K562 (cell line): ENCODE results near the gene USP46. TPM values are rescaled to one million over a fixed set of nuclear protein-coding genes. Genes with fewer than 3 reads are reported as not detected.

Source experiments
- ATAC-seq: fragments of 200-7000 bp; cut with Tn5 transposase; 3 replicates; pipeline ENCODE4 v1.9.1; 2020; ENCODE audit warnings: moderate library complexity
- BruUV-seq: library from RNA; stranded (reverse); fragments of 400-500 nt; replicated peaks from 2 replicates; lab custom pipeline; 2021; lab: Mats Ljungman, UMichigan
- CTCF ChIA-PET: fragments of 300-600 bp; formaldehyde crosslinking; extraction: SDS; loops from one replicate; lab custom pipeline; 2021; ENCODE audit warnings: low intra/inter-chr PET ratio; lab: Yijun Ruan, JAX
- POLR2A ChIA-PET: fragments of 300-600, 350-650 bp; sonication (Branson Sonifier 250); formaldehyde crosslinking; extraction: SDS; loops from one replicate; lab custom pipeline; 2021; ENCODE audit warnings: antibody characterized with exemption, inconsistent platforms; lab: Yijun Ruan, JAX
- DNase-seq, 4 experiments: peaks; one replicate each; pipeline versions ENCODE4 v3.0.0 to v3.0.0-alpha.2; 2011 to 2018; ENCODE audit warnings: low spot score in 3 of 4, mixed read lengths in 3 of 4; ENCODE audit errors: extremely low read depth in 1 of 4
- FAIRE-seq: peaks from 2 replicates; lab custom pipeline; 2011; peaks lifted over from hg19 to GRCh38; lab: Jason Lieb, UNC
- H2AFZ ChIP-seq: 2 replicates; pipeline ENCODE4 v1.6.0; 2011; ENCODE audit warnings: low read depth, low read length, control low read depth, inconsistent platforms
- H3K27ac ChIP-seq: fragments of 200-600 bp; 3 replicates; pipeline ENCODE4 v1.8.0; 2011; ENCODE audit warnings: low read depth, mild to moderate bottlenecking, control low read depth, inconsistent platforms, low read length, moderate library complexity, mixed read lengths; ENCODE audit errors: extremely low read depth
- H3K27me3 ChIP-seq, 2 experiments: fragments of 300-600 bp in 1 of 2; 2 replicates in 1 of 2; 3 replicates in 1 of 2; pipeline versions ENCODE4 v1.6.0 to v1.8.0; 2011; ENCODE audit warnings: inconsistent platforms in 2 of 2, low read length in 2 of 2, mild to moderate bottlenecking in 1 of 2, mixed read lengths in 1 of 2, moderate library complexity in 1 of 2; ENCODE audit not compliant: control insufficient read depth in 2 of 2, insufficient read depth in 2 of 2
- H3K36me3 ChIP-seq: fragments of 300-600 bp; 3 replicates; pipeline ENCODE4 v1.8.0; 2011; ENCODE audit warnings: mild to moderate bottlenecking, low read length, inconsistent platforms; ENCODE audit not compliant: control insufficient read depth, insufficient read depth
- H3K4me1 ChIP-seq, 2 experiments: fragments of 200-600 bp in 1 of 2; replicated peaks in 1 of 2; 2 replicates in 1 of 2; 3 replicates in 1 of 2; pipeline versions ENCODE4 v1.5.1 to v1.8.0; 2011; ENCODE audit warnings: inconsistent platforms in 2 of 2, low read length in 2 of 2, mild to moderate bottlenecking in 1 of 2, mixed read lengths in 1 of 2, moderate library complexity in 1 of 2; ENCODE audit not compliant: control insufficient read depth in 2 of 2, insufficient read depth in 2 of 2
- H3K4me2 ChIP-seq: 2 replicates; pipeline ENCODE4 v1.6.1; 2011; ENCODE audit warnings: low read length, control low read depth, inconsistent platforms, mixed read lengths; ENCODE audit not compliant: insufficient read depth
- H3K4me3 ChIP-seq: fragments of 200-600 bp; sonication (generic), shearing (Covaris generic); 2 replicates; pipeline ENCODE4 v1.5.1; 2016; ENCODE audit warnings: control low read depth, inconsistent platforms
- H3K79me2 ChIP-seq: fragments of 200-600 bp; 3 replicates; pipeline ENCODE4 v1.8.0; 2011; ENCODE audit warnings: low read length, inconsistent platforms; ENCODE audit not compliant: control insufficient read depth, insufficient read depth
- H3K9ac ChIP-seq, 2 experiments: 2 replicates each; pipeline versions ENCODE4 v1.6.0 to v1.6.1; 2011; ENCODE audit warnings: low read depth in 2 of 2, low read length in 2 of 2, control low read depth in 1 of 2, inconsistent platforms in 1 of 2, mild to moderate bottlenecking in 1 of 2, mixed read lengths in 1 of 2; ENCODE audit not compliant: insufficient read depth in 1 of 2
- H3K9me1 ChIP-seq: one replicate; pipeline ENCODE4 v1.6.0; 2011; ENCODE audit warnings: inconsistent platforms, mild to moderate bottlenecking, low read length, moderate library complexity; ENCODE audit not compliant: control insufficient read depth, insufficient read depth
- H3K9me3 ChIP-seq: replicated peaks from 2 replicates; pipeline ENCODE4 v1.5.1; 2011; ENCODE audit warnings: low read depth, low read length, inconsistent platforms; ENCODE audit not compliant: control insufficient read depth, insufficient read depth
- H4K20me1 ChIP-seq: replicated peaks from 2 replicates; pipeline ENCODE4 v1.6.1; 2011; ENCODE audit warnings: low read length, inconsistent platforms, mixed read lengths; ENCODE audit not compliant: control insufficient read depth, insufficient read depth
- ATF3 ChIP-seq, 2 experiments: fragments of 450-650 bp in 1 of 2; sonication (generic) in 1 of 2; formaldehyde crosslinking in 1 of 2; IDR thresholded peaks in 1 of 2; conservative IDR thresholded peaks in 1 of 2; 2 replicates each; pipeline versions ENCODE4 v1.6.1 to v1.8.1; 2016 to 2023; ENCODE audit warnings: mild to moderate bottlenecking in 2 of 2, moderate library complexity in 2 of 2, inconsistent platforms in 1 of 2, missing genetic modification reagents in 1 of 2
- CEBPB ChIP-seq: fragments of 450-650 bp; IDR thresholded peaks from 2 replicates; pipeline ENCODE4 v1.6.1; 2016; ENCODE audit warnings: missing genetic modification characterization, missing compliant biosample characterization
- CEBPG ChIP-seq, 3 experiments: fragments of 200-800 bp in 1 of 3; sonication (Bioruptor generic) in 1 of 3; sonication (generic) in 1 of 3; formaldehyde crosslinking in 1 of 3; IDR thresholded peaks in 2 of 3; conservative IDR thresholded peaks in 1 of 3; 2 replicates each; pipeline versions ENCODE4 v1.6.1 to v1.8.0; 2016 to 2022; ENCODE audit warnings: missing compliant biosample characterization in 2 of 3, missing genetic modification characterization in 2 of 3, mild to moderate bottlenecking in 1 of 3, missing genetic modification reagents in 1 of 3
- HMBOX1 ChIP-seq: sonication (generic); IDR thresholded peaks from 2 replicates; pipeline ENCODE4 v1.6.1; 2016
- IRF2 ChIP-seq: sonication (generic); formaldehyde crosslinking; IDR thresholded peaks from 2 replicates; pipeline ENCODE4 v1.8.1; 2022; ENCODE audit warnings: mild to moderate bottlenecking, missing genetic modification reagents
- NFIX ChIP-seq: fragments of 250-450 bp; sonication (Bioruptor Pico); IDR thresholded peaks from 2 replicates; pipeline ENCODE4 v1.4.0; 2020; ENCODE audit warnings: low read depth, mild to moderate bottlenecking, moderate library complexity
- ZNF408 ChIP-seq: fragments of 250-450 bp; sonication (Bioruptor Pico); IDR thresholded peaks from 2 replicates; pipeline ENCODE4 v1.4.0; 2020; ENCODE audit warnings: low read depth, mild to moderate bottlenecking, moderate library complexity
- ZNF57 ChIP-seq: fragments of 450-650 bp; formaldehyde crosslinking; IDR thresholded peaks from 2 replicates; pipeline ENCODE4 v1.4.0; 2020; ENCODE audit warnings: mild to moderate bottlenecking, moderate library complexity
- WGBS: fragments of 100-300 bp; shearing (Covaris generic); methylation state at CpG from one replicate; pipeline ENCODE4 v1.1.6; 2016; ENCODE audit warnings: low coverage, mixed read lengths; ENCODE audit not compliant: insufficient coverage; ENCODE audit errors: missing lambda C conversion rate; 5-methylcytosine and 5-hydroxymethylcytosine counted together
- in situ Hi-C: fragments of 300-500 bp; cut with MboI; formaldehyde crosslinking; loops from 4 replicates; pipeline ENCODE4 v1.15.0; 2018; ENCODE audit warnings: inconsistent platforms, mixed read lengths
- intact Hi-C: fragments of 100-400 bp; cut with micrococcal nuclease; formaldehyde crosslinking; loops from 2 replicates; pipeline ENCODE4 v1.14.2; 2022
- polyA plus RNA-seq, 8 experiments: library from polyadenylated mRNA; depleted of rRNA in 4 of 8; stranded (reverse) in 5 of 8; unstranded in 3 of 8; fragments of >200 nt; fragmentation: Nextera tagmentation in 2 of 8; fragmentation: Illumina TruSeq in 1 of 8; extraction: Ambion mirVana in 2 of 8; extraction: Trizol in 1 of 8; gene quantifications; 2 replicates each; pipeline versions ENCODE4 v1.2.1 to v1.2.3, GENCODE V29; 2011 to 2014; ENCODE audit warnings: inconsistent platforms in 1 of 8, missing spikeins in 1 of 8
- total RNA-seq, 7 experiments: library from RNA; depleted of rRNA in 6 of 7; stranded (reverse); fragments of >200 nt in 6 of 7; fragmentation: Illumina TruSeq in 2 of 7; extraction: Trizol in 2 of 7; gene quantifications; 2 replicates each; pipeline versions ENCODE4 v1.2.1 to v1.2.3, GENCODE V29; 2011 to 2021; ENCODE audit warnings: low replicate concordance in 1 of 7

USP46 gene
- total and polyA plus RNA-seq, 9 of the 15 experiments (the other 6 are each of a cell fraction or from before 2014, with no cell fraction given): 3.0 to 11.7 (median 8.4) TPM

- peaks cover 2 to 5% of the 10 kb centered on the region in 2 experiments for H3K27me3 ChIP-seq
- peak; percentile 71 for TF ChIP-seq CEBPB (tag)
- no peak for TF ChIP-seq ZNF408 (CRISPR knock-in tag)
- no peak for TF ChIP-seq NFIX (CRISPR knock-in tag)
- TF ChIP-seq ZNF57 (CRISPR knock-in tag): no peak
- TF ChIP-seq IRF2 (CRISPR knock-in tag): no peak
- no peak for TF ChIP-seq HMBOX1
- TF ChIP-seq CEBPG (CRISPR knock-in tag; IDR thresholded peaks at IDR 0.05): no peak
- TF ChIP-seq CEBPG (tag; conservative IDR thresholded peaks at IDR 0.05 in 1 of 2, IDR thresholded peaks at IDR 0.05 in 1 of 2): peak; percentile 33 to 56; a peak in 3 of 4 replicates
- TF ChIP-seq ATF3 (IDR thresholded peaks at IDR 0.05): peak; percentile 45; the same call in 1 of the 2 replicates
- TF ChIP-seq ATF3 (CRISPR knock-in tag; conservative IDR thresholded peaks at IDR 0.05): no peak
- H3K4me3 ChIP-seq: no peak overlapping the region
- in situ Hi-C loops: no loop called here
- H3K36me3 ChIP-seq: no peaks in the 10 kb centered on the region
- CTCF ChIA-PET: no interaction called here
- WGBS: 6% methylated on average over 2 of the region's 2 CpGs
- no peak overlapping the region for H2AFZ ChIP-seq
- no peaks in the 10 kb centered on the region for H4K20me1 ChIP-seq
- FAIRE-seq (no peak), DNase-seq (no peak), ATAC-seq (no peak)
- no peaks in the 10 kb centered on the region for H3K9me3 ChIP-seq
- H3K4me2 ChIP-seq: no peak overlapping the region
- H3K9ac ChIP-seq: no peak overlapping the region
- no peak overlapping the region for H3K27ac ChIP-seq
- H3K9me1 ChIP-seq: no peaks in the 10 kb centered on the region
- POLR2A ChIA-PET: no interaction called here
- intact Hi-C loops: loop anchor here (5.0 kb wide), 1 partner anchor 72 kb away; the partner anchor contains the start of gene USP46
- no peaks in the 10 kb centered on the region for H3K79me2 ChIP-seq
- BruUV-seq: no TSS peak
- no peaks in the 10 kb centered on the region; a peak in 1 of 5 replicates for H3K4me1 ChIP-seq
Observed at GRCh38 chr4:52585379-52585778, 73.7 kb downstream of the USP46 start.
